Ishikawa (cell line): ENCODE measurements around the gene DCP1B.

Experiments used
- CREB1 ChIP-seq: IDR thresholded peaks from 2 replicates; pipeline ENCODE4 v1.6.1; 2012; ENCODE audit warnings: low read depth
- EGR1 ChIP-seq: IDR thresholded peaks from 2 replicates; pipeline ENCODE4 v1.6.1; 2012
- EP300 ChIP-seq: IDR thresholded peaks from 2 replicates; pipeline ENCODE4 v1.6.1; 2012; ENCODE audit warnings: borderline replicate concordance
- FOXM1 ChIP-seq: IDR thresholded peaks from 2 replicates; pipeline ENCODE4 v1.6.1; 2012; ENCODE audit warnings: low read depth, borderline replicate concordance
- NFIC ChIP-seq: IDR thresholded peaks from 2 replicates; pipeline ENCODE4 v1.6.1; 2012
- TAF1 ChIP-seq: IDR thresholded peaks from 2 replicates; pipeline ENCODE4 v1.6.1; 2012; ENCODE audit warnings: low read depth, mild to moderate bottlenecking
- TCF12 ChIP-seq: IDR thresholded peaks from 2 replicates; pipeline ENCODE4 v1.6.1; 2012; ENCODE audit warnings: low read depth
- TEAD4 ChIP-seq: IDR thresholded peaks from 2 replicates; pipeline ENCODE4 v1.6.1; 2012
- YY1 ChIP-seq: IDR thresholded peaks from 2 replicates; pipeline ENCODE4 v1.6.1; 2012; ENCODE audit warnings: low read depth
- ZBTB7A ChIP-seq: IDR thresholded peaks from 2 replicates; pipeline ENCODE4 v1.6.1; 2012; ENCODE audit warnings: low read depth
- TF ChIP-seq, protein P1 (sequence below): IDR thresholded peaks from 2 replicates; pipeline ENCODE4 v1.6.1; 2012
- TF ChIP-seq, protein P2 (sequence below): IDR thresholded peaks from 2 replicates; pipeline ENCODE4 v1.6.1; 2012
- TF ChIP-seq, protein P3 (sequence below): IDR thresholded peaks from 2 replicates; pipeline ENCODE4 v1.6.1; 2012; ENCODE audit warnings: low read depth, mild to moderate bottlenecking

DNA sequence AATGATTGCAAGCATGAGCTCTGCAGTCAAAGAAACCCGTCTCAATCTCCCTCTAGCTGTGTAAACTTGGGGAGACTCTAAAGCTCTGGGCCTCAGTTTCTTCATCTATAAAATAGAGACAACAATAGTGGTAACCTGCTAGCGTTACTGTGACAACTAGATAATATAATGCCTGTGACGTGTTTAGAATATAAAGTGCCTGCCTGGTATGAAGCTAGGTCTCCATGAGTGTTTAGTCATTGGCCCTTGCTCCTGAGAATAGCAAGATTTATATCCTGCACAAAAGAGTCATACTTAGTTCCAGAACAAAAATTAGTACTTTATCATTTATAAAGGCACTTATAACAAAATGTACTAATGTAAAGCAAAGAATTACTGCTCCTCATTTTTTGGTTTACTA is 8.8 kb upstream of the DCP1B start:
- TF ChIP-seq FOXM1 (no peak), YY1 (no peak), NFIC (no peak), CREB1 (no peak), EP300 (no peak), TCF12 (no peak), TEAD4 (no peak), EGR1 (no peak), ZBTB7A (no peak), TAF1 (no peak)
- TF ChIP-seq, protein P1, sequence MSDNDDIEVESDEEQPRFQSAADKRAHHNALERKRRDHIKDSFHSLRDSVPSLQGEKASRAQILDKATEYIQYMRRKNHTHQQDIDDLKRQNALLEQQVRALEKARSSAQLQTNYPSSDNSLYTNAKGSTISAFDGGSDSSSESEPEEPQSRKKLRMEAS = no peak
- TF ChIP-seq, protein P2, sequence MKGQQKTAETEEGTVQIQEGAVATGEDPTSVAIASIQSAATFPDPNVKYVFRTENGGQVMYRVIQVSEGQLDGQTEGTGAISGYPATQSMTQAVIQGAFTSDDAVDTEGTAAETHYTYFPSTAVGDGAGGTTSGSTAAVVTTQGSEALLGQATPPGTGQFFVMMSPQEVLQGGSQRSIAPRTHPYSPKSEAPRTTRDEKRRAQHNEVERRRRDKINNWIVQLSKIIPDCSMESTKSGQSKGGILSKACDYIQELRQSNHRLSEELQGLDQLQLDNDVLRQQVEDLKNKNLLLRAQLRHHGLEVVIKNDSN = no peak
- TF ChIP-seq, protein P3, sequence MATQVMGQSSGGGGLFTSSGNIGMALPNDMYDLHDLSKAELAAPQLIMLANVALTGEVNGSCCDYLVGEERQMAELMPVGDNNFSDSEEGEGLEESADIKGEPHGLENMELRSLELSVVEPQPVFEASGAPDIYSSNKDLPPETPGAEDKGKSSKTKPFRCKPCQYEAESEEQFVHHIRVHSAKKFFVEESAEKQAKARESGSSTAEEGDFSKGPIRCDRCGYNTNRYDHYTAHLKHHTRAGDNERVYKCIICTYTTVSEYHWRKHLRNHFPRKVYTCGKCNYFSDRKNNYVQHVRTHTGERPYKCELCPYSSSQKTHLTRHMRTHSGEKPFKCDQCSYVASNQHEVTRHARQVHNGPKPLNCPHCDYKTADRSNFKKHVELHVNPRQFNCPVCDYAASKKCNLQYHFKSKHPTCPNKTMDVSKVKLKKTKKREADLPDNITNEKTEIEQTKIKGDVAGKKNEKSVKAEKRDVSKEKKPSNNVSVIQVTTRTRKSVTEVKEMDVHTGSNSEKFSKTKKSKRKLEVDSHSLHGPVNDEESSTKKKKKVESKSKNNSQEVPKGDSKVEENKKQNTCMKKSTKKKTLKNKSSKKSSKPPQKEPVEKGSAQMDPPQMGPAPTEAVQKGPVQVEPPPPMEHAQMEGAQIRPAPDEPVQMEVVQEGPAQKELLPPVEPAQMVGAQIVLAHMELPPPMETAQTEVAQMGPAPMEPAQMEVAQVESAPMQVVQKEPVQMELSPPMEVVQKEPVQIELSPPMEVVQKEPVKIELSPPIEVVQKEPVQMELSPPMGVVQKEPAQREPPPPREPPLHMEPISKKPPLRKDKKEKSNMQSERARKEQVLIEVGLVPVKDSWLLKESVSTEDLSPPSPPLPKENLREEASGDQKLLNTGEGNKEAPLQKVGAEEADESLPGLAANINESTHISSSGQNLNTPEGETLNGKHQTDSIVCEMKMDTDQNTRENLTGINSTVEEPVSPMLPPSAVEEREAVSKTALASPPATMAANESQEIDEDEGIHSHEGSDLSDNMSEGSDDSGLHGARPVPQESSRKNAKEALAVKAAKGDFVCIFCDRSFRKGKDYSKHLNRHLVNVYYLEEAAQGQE = no peak
